Stimulated activated CD8-positive, alpha-beta memory T cell treated with anti-CD3 and anti-CD28 coated beads, Interleukin-7, amount 100 ng/mL, for 4 hours (primary cell): Measurements from ENCODE around the gene ATP10A.
A peak's percentile ranks its signal among the peaks of the same experiment; 100 is the strongest.
"Not testable (repeated sequence)": the region's sequence is repeated elsewhere in the genome, so short reads cannot be mapped to it uniquely, and the experiment has no call there.

Experiments used
- DNase-seq, 2 donors: peaks; one replicate each; pipeline ENCODE4 v3.0.0-alpha.2; 2020; ENCODE audit warnings: low read depth in 2 of 2

The ATP10A gene

GRCh38 chr15:25771736-25772135, 91.4 kb downstream of the ATP10A start:
- DNase-seq = not testable (repeated sequence)

DNA sequence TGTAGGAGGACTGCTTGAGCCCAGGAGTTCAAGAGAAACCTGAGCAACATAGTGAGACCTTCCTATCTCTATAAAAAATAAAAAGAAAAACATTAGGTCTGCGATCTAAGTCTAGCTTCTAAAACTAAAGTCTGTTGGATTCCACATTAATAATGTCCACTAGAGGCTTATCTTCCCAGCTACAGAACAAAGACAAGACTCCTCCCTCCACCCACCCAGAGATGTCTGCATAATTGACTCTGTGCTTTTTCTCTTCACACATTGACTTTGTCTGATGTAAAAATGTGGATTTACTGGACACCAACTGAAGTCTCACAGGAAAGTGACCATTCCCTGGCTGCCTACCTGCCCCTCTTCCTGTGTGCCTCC, 91.8 kb downstream of the ATP10A start:
- no peak for DNase-seq

- DNase-seq = no peak
Observed at GRCh38 chr15:25770618-25771337, 92.3 kb downstream of the ATP10A start.

DNA sequence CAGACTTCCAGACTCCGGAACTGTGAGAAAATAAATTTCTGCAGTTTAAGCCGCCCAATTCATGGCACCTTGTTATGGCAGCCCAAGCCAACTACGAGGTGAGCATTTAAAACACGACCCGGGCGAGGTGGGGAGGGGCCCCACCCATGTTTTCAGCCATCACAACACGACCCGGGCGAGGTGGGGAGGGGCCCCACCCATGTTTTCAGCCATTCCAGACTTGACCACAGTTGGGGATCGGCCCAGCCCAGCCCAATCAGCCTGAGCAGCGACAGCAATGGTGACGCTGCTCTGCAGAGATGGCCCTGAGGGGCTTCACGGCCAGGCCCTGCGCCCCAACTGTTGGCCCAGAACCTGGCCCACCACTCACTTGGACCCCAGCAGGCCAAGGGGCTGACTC, 93.1 kb downstream of the ATP10A start:
- no peak for DNase-seq

DNA sequence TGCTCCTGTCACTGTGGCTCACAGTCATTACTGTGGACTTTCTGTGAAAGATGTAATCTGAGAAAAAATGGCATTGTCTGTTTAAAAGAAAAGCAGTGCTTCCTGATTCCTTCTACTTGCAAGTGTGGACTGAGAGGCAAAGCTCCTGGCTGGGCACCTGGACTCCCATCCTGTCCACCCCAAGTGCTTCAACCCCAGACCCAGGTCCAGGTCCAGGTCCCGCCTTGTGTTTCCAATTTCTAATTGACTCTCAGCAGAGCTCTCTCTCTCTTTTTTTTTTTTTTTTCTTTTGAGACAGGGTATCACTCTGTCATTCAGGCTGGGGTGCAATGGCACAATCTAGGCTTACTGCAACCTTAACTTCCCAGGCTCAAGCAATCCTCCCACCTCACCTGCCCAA, 94.9 kb downstream of the ATP10A start:
- DNase-seq = no peak

GRCh38 chr15:25767356-25768151, 95.6 kb downstream of the ATP10A start:
- no peak for DNase-seq

DNA sequence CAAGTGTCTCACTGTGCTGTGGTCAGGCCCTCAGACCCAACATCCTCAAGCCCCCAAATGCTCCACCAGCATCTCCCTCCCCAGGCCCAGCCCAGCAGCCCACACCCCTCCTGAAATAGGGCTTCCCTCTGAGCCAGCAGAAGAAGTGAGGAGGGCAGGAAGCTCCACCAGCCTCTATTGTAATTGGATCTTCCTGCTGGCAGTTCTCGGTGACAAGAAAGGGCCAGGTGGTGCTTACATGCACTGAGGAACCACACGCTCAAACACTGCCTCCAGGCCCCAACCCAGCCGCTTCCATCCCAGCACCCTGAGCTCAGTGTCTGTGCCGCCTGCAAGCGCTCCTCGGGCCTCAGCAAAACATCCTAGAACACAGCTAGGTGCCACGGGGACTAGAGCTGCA, 96.7 kb downstream of the ATP10A start:
- no peak for DNase-seq

GRCh38 chr15:25764980-25765735, 98.0 kb downstream of the ATP10A start:
- DNase-seq = no peak

DNA sequence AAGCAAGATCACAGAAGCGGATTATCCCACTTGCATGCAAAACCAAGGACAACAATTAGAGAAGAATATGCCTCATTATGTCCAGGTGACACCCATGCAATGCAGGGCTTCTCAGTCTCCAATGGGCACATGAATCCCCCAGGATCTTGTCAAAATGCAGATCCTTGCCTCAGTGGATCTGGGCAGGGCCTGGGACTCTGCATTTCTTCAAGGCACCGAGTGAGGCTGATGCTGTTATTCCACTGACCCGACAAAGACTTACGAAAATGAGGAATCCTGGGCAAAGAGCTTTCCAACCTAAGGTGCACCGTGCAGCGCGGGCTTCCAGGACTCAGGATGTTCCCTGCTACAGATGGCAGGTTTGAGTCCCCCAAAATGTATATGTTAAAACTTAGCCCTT, 99.2 kb downstream of the ATP10A start:
- no peak for DNase-seq

DNA sequence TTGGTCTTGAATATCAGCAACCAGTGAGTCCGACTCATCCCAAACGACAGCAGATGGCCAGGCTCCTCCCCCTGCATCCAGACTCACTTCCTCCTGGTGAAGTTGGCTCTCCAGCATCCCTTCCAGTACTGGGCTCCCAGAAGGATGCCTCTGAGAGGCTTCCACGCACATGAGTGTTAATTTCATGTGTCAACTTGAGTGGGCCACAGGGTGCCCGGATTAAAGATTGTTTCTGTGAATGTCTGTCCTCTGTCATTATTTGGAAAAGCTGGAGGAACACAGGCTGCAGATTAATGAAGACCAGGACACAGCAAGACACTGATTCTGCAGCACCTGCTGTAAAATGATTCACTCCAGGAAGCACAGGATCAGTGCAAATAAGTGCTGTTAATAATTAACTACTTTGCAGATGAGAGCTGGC, 99.8 kb downstream of the ATP10A start:
- no peak for DNase-seq

- DNase-seq = no peak
Observed at GRCh38 chr15:25761971-25762662, 101.0 kb downstream of the ATP10A start.

- no peak for DNase-seq
Observed at GRCh38 chr15:25759421-25759820, 103.7 kb downstream of the ATP10A start.

DNA sequence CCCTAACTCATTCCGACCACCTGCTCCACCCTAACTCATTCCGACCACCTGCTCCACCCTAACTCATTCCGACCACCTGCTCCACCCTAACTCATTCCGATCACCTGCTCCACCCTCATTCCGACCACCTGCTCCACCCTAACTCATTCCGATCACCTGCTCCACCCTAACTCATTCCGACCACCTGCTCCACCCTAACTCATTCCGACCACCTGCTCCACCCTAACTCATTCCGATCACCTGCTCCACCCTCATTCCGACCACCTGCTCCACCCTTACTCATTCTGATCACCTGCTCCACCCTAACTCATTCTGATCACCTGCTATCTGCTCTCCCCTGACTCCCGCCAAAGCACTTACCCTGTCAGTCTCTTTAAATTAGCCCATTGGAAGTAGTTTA, 104.5 kb downstream of the ATP10A start:
- not testable (repeated sequence) for DNase-seq

GRCh38 chr15:25743548-25744275, 119.4 kb downstream of the ATP10A start:
- DNase-seq = no peak

DNA sequence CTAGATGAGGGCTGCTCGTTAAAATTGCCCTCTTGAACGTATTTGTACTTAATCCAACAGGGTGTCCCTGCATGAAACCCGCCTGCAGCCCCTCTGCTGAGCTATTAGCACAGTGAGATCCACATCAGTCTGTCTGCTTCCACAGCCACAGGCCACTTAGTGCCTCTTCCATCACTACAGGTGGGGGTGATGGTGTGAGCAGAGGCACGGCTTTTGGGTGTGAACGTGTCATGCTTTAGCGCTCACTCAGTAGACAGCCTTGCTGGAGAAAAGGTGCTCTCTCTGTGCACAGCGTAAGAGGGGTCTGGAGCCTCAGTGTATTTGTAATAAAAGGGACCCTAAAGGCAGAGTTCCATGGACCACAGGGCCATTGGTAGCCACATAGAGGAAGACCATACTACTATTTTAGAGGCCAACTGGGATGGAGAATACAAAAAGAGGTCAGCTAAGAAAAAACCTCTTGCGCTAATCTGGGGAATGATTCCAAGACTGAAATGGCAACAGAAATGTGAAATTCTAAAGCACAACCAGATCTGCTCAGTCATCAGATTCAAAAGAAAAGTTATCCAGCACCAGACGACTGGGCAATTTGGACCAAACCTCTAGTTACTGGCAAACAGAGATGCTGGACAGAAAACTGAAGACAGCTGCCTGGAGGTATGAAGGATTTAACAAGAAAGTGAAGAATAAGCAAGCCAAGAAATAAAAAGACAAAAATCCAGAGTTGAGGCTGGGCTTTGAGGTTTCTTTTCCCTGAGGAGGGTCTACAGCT, 120.2 kb downstream of the ATP10A start:
- no peak for DNase-seq

DNA sequence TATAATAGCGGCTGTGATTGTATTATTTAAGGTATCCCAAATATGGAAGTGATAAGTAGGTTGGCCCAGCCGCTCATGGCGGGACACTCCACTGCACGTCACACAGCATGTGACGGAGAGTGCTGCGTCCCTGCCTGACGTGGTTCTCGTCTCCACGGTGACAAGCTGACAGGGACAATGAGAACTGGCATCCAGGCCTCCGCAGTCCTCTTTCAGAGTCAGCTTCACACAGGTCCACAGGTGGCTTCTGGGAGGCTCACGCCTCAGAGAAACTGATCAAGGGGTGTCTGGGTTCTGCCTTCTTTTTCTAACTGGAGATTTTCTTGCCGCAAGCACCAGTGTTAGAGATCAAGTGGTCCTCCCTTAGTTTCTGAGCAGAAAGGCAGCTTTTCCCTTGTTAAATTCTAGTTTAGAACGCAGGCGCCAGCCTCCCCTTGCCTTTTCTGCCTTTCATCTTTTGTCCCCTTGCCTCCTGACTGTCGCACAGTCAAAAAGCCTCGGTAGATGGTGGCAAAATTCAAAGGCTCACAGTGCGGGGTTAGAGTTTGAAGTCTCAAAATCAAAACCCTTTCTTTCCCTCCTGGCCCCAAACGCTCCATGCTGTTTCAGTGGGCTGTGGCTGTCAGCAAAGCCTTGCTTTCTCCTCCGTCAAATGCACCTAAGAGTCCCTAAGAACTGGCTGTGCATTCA, 120.9 kb downstream of the ATP10A start:
- no peak for DNase-seq

DNA sequence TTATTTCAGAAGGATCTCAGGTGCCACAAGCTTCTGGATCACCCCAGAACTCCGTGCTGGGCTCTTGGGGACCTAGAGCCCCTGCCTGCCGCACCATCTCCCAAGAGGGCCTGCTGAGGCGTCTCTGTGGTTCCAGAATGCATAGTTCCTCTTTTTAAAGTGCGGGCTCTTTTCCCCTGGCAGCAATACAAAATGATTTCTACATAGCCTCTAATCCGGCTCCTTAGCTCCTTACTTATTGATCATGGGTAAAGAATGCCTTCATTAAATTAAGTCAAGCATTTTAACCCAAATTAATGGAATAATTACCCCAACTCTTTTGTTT, 121.9 kb downstream of the ATP10A start:
- DNase-seq = no peak

DNA sequence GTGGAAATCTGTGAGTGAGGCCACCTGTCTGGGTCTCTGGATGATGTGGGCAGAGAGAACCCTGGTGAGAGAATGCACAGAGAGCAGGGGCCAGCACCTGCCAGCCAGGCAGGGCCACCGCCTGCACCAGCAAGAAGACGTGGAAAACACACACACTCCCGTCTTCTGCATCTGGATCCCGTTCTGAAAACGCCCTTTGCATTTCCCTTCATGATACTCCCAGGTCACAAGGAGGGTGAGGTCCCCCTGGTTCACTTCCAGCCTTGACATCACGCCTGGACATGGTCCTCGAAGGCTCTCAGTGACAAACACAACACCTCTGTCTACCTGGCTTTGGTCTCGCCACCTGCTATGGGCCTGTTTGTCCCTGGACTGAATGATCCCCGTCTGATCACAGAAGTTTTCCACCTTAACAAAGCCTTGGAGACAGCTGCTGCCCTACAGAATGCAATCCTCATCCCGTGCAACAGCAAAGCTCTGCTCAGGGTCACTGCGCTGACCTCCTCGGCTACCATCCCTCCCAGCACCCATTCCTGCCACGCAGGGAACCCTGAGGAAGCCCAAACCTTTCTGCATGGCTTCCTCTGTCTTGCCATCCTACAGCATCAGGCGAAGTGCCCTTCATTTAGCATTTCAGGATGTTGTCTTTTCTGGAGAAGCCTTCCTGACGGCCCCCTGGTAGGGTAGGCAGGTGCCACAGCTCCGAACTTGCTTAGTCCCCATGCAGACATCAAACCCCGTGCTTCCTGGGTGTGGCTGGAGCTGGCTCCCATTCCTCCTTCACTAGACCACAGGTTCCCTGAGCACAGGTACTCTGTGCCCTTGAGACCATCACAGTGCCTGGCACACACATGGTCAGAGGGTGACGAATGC, 122.5 kb downstream of the ATP10A start:
- no peak for DNase-seq

DNA sequence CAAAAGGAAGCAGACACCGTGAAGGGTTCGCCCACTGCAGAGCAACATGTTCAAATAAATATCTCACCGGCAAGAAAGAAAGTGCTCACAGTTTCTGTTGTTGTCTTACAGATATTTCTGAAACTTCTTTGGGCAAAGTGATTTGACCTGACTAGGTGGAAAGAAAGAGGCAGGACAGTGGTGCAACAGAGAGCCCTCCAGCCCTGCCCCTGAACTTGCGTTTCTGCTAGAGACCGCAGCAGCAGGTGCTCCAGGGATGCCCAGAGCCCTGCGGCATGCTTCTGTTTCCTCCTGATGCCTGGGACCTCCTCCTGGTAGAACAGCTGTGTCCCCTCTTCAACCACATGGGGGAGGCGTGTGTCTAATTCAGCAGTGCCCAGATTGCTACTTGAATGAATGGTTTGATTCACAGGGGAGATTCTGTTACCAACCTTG, 123.4 kb downstream of the ATP10A start:
- DNase-seq = peak in 1 of 2 donors; percentile 19
